HG02610 (cell line): ENCODE results near the gene MEA1.

Experiments
- ATAC-seq: cut with Tn5 transposase; IDR thresholded peaks from one replicate; pipeline ENCODE4 v1.9.1; 2021; ENCODE audit warnings: mild to moderate bottlenecking, moderate library complexity; ENCODE audit not compliant: unreplicated experiment

The MEA1 gene

GRCh38 chr6:43040542-43041257, 27.0 kb upstream of the MEA1 start:
- no peak for ATAC-seq

- ATAC-seq: no peak
These were observed 25.0 kb upstream of the MEA1 start for GRCh38 chr6:43038727-43039126.

- no peak for ATAC-seq
These were observed 24.0 kb upstream of the MEA1 start for GRCh38 chr6:43037706-43038105.

- ATAC-seq: no peak
These were observed 23.5 kb upstream of the MEA1 start for GRCh38 chr6:43037197-43037596.

GRCh38 chr6:43036712-43037111, 23.0 kb upstream of the MEA1 start:
- ATAC-seq: no peak

GRCh38 chr6:43035495-43036194, 21.9 kb upstream of the MEA1 start:
- ATAC-seq: no peak

- ATAC-seq: no peak
These were observed 20.4 kb upstream of the MEA1 start for GRCh38 chr6:43034190-43034525.

GRCh38 chr6:43033496-43034189, 19.9 kb upstream of the MEA1 start:
- no peak for ATAC-seq

- no peak for ATAC-seq
These were observed 18.6 kb upstream of the MEA1 start for GRCh38 chr6:43032326-43032725.

GRCh38 chr6:43029120-43029519, 15.4 kb upstream of the MEA1 start:
- ATAC-seq: no peak

- no peak for ATAC-seq
These were observed 12.6 kb upstream of the MEA1 start for GRCh38 chr6:43026365-43026764.

- ATAC-seq: no peak
These were observed 10.7 kb upstream of the MEA1 start for GRCh38 chr6:43024436-43024835.

GRCh38 chr6:43021270-43022047, 7.7 kb upstream of the MEA1 start, which contains the start of gene RRP36:
TSS of gene RRP36 (plus strand) at chr6:43021623. CDS start at chr6:43021655, 32 bp downstream.
- peak; percentile 83 for ATAC-seq

- ATAC-seq: no peak
These were observed 7.1 kb upstream of the MEA1 start for GRCh38 chr6:43020847-43021246.

GRCh38 chr6:43020052-43020705, 6.4 kb upstream of the MEA1 start:
- ATAC-seq: no peak

GRCh38 chr6:43019152-43019551, 5.4 kb upstream of the MEA1 start:
- ATAC-seq: no peak

GRCh38 chr6:43016943-43017334, 3.2 kb upstream of the MEA1 start:
- ATAC-seq: no peak

GRCh38 chr6:43016176-43016942, 2.6 kb upstream of the MEA1 start:
- no peak for ATAC-seq

- ATAC-seq: no peak
These were observed 726 bp upstream of the MEA1 start for GRCh38 chr6:43014434-43014909.
